HepG2 (cell line): ENCODE results near the gene MCOLN1. TPM values are rescaled to one million over a fixed set of nuclear protein-coding genes. Genes with fewer than 3 reads are reported as not detected.

ENCODE experiments used
- ASH2L ChIP-seq: fragments of 300-600, 200-600 bp; sonication (generic); IDR thresholded peaks from 2 replicates; pipeline ENCODE4 v1.7.0; 2017; ENCODE audit warnings: low read depth, mild to moderate bottlenecking, moderate library complexity, mixed read lengths, low read length; ENCODE audit not compliant: insufficient read length
- ATF7 ChIP-seq, 2 experiments: fragments of 450-650 bp in 1 of 2; sonication (generic) in 1 of 2; formaldehyde crosslinking in 1 of 2; IDR thresholded peaks; 2 replicates each; pipeline versions ENCODE4 v1.4.0 to v1.6.1; 2016 to 2020; ENCODE audit warnings: antibody characterized with exemption in 1 of 2, mild to moderate bottlenecking in 1 of 2, missing genetic modification reagents in 1 of 2
- CBX2 ChIP-seq, 2 experiments: fragments of 200-600 bp in 1 of 2; sonication (generic); formaldehyde crosslinking in 1 of 2; IDR thresholded peaks; 2 replicates each; pipeline versions ENCODE4 v1.7.0 to v1.8.1; 2018 to 2022; ENCODE audit warnings: low read depth in 2 of 2, low read length in 1 of 2, mild to moderate bottlenecking in 1 of 2, missing genetic modification reagents in 1 of 2
- CEBPB ChIP-seq: IDR thresholded peaks from 2 replicates; pipeline ENCODE4 v1.6.1; 2011; ENCODE audit warnings: low read depth, low read length, improper control_type of control experiment, borderline replicate concordance
- CHCHD3 ChIP-seq: sonication (generic); formaldehyde crosslinking; IDR thresholded peaks from 2 replicates; pipeline ENCODE4 v1.8.0; 2022; ENCODE audit warnings: mild to moderate bottlenecking, missing genetic modification reagents, moderate library complexity
- FOXA3 ChIP-seq: IDR thresholded peaks from 2 replicates; pipeline ENCODE4 v1.6.1; 2016; ENCODE audit warnings: missing genetic modification reagents, missing compliant biosample characterization
- HOXA9 ChIP-seq: sonication (generic); formaldehyde crosslinking; IDR thresholded peaks from 2 replicates; pipeline ENCODE4 v1.8.1; 2022; ENCODE audit warnings: missing genetic modification reagents, mild to moderate bottlenecking, moderate library complexity, borderline replicate concordance
- SUZ12 ChIP-seq: fragments of 150-350 bp; IDR thresholded peaks from 2 replicates; pipeline ENCODE4 v1.6.1; 2014; ENCODE audit warnings: low read depth, low read length
- TBX3 ChIP-seq: fragments of 450-650 bp; IDR thresholded peaks from 2 replicates; pipeline ENCODE4 v1.6.1; 2017; ENCODE audit warnings: antibody characterized with exemption, mild to moderate bottlenecking, inconsistent platforms, borderline replicate concordance
- ZNF3 ChIP-seq: IDR thresholded peaks from 2 replicates; pipeline ENCODE4 v1.7.0; 2017; ENCODE audit warnings: inconsistent platforms
- ZNF569 ChIP-seq: sonication (generic); formaldehyde crosslinking; IDR thresholded peaks from 2 replicates; pipeline ENCODE4 v1.5.0; 2020; ENCODE audit warnings: mild to moderate bottlenecking, missing genetic modification reagents, moderate library complexity, borderline replicate concordance
- polyA plus RNA-seq, 8 experiments: library from polyadenylated mRNA; depleted of rRNA in 3 of 8; stranded (reverse) in 7 of 8; unstranded in 1 of 8; fragments of >200 nt; fragmentation: Illumina TruSeq in 4 of 8; extraction: Trizol in 4 of 8; gene quantifications; 2 replicates each; pipeline versions ENCODE4 v1.2.1 to v1.2.3, GENCODE V29; 2011 to 2016; ENCODE audit warnings: low read depth in 4 of 8, missing spikeins in 1 of 8, mixed read lengths in 1 of 8; ENCODE audit not compliant: insufficient read depth in 1 of 8
- total RNA-seq, 5 experiments: library from RNA; depleted of rRNA; stranded (reverse); fragments of >200 nt; fragmentation: Illumina TruSeq; extraction: Trizol; gene quantifications; 2 replicates each; pipeline ENCODE4 v1.2.3, GENCODE V29; 2016; ENCODE audit warnings: low read depth in 1 of 5
- TF ChIP-seq, protein P1 (sequence below): sonication (generic); formaldehyde crosslinking; IDR thresholded peaks from 2 replicates; pipeline ENCODE4 v1.8.1; 2023; ENCODE audit warnings: mild to moderate bottlenecking, missing genetic modification reagents
- TF ChIP-seq, protein P2 (sequence below): sonication (generic); formaldehyde crosslinking; IDR thresholded peaks from 2 replicates; pipeline ENCODE4 v1.8.0; 2022; ENCODE audit warnings: mild to moderate bottlenecking, missing genetic modification reagents, moderate library complexity
- TF ChIP-seq, protein P3 (sequence below): IDR thresholded peaks from 2 replicates; pipeline ENCODE4 v1.6.1; 2016
- TF ChIP-seq, protein P4 (sequence below): sonication (generic); formaldehyde crosslinking; IDR thresholded peaks from 2 replicates; pipeline ENCODE4 v1.4.0; 2020; ENCODE audit warnings: mild to moderate bottlenecking, missing genetic modification reagents, borderline replicate concordance
- TF ChIP-seq, protein P5 (sequence below): IDR thresholded peaks from 2 replicates; pipeline ENCODE4 v1.6.1; 2018; ENCODE audit warnings: missing genetic modification reagents

The MCOLN1 gene
- total and polyA plus RNA-seq, 2 of the 13 experiments (the other 11 are each of a cell fraction or from before 2014, with no cell fraction given), result 3.4 to 15.7 TPM

DNA sequence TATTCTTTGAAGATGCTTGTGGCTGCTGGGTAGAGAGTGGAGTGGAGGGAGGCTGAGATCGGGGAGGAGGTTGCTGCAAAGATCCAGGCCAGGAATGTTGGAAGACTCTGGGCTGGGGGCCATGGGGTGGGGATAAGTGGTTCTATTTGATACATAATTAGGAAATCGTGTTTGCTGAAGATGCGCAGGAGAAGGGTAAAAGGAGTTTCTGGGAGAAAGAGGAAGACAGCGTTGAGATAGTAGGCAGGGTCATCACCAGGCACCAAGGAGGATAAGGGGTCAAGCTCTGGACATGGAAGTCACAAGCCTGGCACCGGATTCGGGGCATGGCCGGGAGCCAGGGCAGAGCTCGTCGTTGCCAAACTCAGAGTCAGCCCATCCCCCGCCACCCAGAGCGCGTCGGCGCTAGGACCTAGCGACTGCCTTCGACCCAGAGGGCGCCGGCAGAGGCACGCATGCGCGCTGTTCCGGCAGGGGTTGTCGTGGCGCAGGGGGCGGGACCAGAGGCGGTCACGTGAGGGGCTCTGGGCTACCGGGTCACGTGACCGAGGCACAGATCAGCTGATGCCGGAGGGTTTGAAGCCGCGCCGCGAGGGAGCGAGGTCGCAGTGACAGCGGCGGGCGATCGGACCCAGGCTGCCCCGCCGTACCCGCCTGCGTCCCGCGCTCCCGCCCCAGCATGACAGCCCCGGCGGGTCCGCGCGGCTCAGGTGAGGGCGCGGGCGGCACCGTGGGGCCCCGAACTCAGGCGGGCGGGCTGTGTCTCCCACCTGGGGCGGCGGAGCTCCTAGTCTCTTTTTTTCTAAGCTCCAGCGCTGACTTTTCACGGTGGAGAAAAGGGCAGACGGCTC is at the start of gene MCOLN1 (continued):
- no peak for TF ChIP-seq ZNF569 (CRISPR knock-in tag)
- no peak for TF ChIP-seq HOXA9 (CRISPR knock-in tag)
- no peak for TF ChIP-seq SUZ12
- TF ChIP-seq, protein P1, sequence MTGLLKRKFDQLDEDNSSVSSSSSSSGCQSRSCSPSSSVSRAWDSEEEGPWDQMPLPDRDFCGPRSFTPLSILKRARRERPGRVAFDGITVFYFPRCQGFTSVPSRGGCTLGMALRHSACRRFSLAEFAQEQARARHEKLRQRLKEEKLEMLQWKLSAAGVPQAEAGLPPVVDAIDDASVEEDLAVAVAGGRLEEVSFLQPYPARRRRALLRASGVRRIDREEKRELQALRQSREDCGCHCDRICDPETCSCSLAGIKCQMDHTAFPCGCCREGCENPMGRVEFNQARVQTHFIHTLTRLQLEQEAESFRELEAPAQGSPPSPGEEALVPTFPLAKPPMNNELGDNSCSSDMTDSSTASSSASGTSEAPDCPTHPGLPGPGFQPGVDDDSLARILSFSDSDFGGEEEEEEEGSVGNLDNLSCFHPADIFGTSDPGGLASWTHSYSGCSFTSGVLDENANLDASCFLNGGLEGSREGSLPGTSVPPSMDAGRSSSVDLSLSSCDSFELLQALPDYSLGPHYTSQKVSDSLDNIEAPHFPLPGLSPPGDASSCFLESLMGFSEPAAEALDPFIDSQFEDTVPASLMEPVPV (CRISPR knock-in tag), result peak; percentile 68; the same call in 1 of the 2 replicates
- TF ChIP-seq CHCHD3, result peak; percentile 85; the same call in 1 of the 2 replicates
- peak; percentile 69 for TF ChIP-seq FOXA3 (CRISPR knock-in tag)
- no peak for TF ChIP-seq ASH2L
- TF ChIP-seq, protein P2, sequence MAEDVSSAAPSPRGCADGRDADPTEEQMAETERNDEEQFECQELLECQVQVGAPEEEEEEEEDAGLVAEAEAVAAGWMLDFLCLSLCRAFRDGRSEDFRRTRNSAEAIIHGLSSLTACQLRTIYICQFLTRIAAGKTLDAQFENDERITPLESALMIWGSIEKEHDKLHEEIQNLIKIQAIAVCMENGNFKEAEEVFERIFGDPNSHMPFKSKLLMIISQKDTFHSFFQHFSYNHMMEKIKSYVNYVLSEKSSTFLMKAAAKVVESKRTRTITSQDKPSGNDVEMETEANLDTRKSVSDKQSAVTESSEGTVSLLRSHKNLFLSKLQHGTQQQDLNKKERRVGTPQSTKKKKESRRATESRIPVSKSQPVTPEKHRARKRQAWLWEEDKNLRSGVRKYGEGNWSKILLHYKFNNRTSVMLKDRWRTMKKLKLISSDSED, result 0 out of 2 replicates have a peak, but pooled peaks have one; percentile 28
- TF ChIP-seq CBX2 (IDR thresholded peaks at IDR 0.05; ENCODE audit: low read depth, low read length), result no peak
- no peak for TF ChIP-seq CBX2 (CRISPR knock-in tag; IDR thresholded peaks at IDR 0.05; ENCODE audit: low read depth)
- TF ChIP-seq, protein P3, sequence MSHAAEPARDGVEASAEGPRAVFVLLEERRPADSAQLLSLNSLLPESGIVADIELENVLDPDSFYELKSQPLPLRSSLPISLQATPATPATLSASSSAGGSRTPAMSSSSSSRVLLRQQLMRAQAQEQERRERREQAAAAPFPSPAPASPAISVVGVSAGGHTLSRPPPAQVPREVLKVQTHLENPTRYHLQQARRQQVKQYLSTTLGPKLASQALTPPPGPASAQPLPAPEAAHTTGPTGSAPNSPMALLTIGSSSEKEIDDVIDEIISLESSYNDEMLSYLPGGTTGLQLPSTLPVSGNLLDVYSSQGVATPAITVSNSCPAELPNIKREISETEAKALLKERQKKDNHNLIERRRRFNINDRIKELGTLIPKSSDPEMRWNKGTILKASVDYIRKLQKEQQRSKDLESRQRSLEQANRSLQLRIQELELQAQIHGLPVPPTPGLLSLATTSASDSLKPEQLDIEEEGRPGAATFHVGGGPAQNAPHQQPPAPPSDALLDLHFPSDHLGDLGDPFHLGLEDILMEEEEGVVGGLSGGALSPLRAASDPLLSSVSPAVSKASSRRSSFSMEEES, result peak; percentile 97
- TF ChIP-seq, protein P4, sequence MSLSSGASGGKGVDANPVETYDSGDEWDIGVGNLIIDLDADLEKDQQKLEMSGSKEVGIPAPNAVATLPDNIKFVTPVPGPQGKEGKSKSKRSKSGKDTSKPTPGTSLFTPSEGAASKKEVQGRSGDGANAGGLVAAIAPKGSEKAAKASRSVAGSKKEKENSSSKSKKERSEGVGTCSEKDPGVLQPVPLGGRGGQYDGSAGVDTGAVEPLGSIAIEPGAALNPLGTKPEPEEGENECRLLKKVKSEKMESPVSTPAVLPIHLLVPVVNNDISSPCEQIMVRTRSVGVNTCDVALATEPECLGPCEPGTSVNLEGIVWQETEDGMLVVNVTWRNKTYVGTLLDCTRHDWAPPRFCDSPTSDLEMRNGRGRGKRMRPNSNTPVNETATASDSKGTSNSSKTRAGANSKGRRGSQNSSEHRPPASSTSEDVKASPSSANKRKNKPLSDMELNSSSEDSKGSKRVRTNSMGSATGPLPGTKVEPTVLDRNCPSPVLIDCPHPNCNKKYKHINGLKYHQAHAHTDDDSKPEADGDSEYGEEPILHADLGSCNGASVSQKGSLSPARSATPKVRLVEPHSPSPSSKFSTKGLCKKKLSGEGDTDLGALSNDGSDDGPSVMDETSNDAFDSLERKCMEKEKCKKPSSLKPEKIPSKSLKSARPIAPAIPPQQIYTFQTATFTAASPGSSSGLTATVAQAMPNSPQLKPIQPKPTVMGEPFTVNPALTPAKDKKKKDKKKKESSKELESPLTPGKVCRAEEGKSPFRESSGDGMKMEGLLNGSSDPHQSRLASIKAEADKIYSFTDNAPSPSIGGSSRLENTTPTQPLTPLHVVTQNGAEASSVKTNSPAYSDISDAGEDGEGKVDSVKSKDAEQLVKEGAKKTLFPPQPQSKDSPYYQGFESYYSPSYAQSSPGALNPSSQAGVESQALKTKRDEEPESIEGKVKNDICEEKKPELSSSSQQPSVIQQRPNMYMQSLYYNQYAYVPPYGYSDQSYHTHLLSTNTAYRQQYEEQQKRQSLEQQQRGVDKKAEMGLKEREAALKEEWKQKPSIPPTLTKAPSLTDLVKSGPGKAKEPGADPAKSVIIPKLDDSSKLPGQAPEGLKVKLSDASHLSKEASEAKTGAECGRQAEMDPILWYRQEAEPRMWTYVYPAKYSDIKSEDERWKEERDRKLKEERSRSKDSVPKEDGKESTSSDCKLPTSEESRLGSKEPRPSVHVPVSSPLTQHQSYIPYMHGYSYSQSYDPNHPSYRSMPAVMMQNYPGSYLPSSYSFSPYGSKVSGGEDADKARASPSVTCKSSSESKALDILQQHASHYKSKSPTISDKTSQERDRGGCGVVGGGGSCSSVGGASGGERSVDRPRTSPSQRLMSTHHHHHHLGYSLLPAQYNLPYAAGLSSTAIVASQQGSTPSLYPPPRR (CRISPR knock-in tag), result peak; percentile 50; the same call in 1 of the 2 replicates
- no peak for TF ChIP-seq ZNF3 (CRISPR knock-in tag)
- TF ChIP-seq TBX3, result 0 out of 2 replicates have a peak, but pooled peaks have one; percentile 14
- TF ChIP-seq ATF7 (IDR thresholded peaks at IDR 0.05), result no peak
- no peak for TF ChIP-seq ATF7 (CRISPR knock-in tag; IDR thresholded peaks at IDR 0.05)
- no peak for TF ChIP-seq CEBPB
- TF ChIP-seq, protein P5, sequence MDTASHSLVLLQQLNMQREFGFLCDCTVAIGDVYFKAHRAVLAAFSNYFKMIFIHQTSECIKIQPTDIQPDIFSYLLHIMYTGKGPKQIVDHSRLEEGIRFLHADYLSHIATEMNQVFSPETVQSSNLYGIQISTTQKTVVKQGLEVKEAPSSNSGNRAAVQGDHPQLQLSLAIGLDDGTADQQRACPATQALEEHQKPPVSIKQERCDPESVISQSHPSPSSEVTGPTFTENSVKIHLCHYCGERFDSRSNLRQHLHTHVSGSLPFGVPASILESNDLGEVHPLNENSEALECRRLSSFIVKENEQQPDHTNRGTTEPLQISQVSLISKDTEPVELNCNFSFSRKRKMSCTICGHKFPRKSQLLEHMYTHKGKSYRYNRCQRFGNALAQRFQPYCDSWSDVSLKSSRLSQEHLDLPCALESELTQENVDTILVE (CRISPR knock-in tag), result no peak; the same call in 1 of the 2 replicates
